GM13976 (cell line): ENCODE measurements around the gene PRR16.
"Not testable (repeated sequence)": the region's sequence is repeated elsewhere in the genome, so short reads cannot be mapped to it uniquely, and the experiment has no call there.

Source experiments
- DNase-seq: peaks from one replicate; pipeline ENCODE4 v3.0.0; 2012; ENCODE audit warnings: low spot score
- CTCF ChIP-seq: IDR thresholded peaks from 2 replicates; pipeline ENCODE4 v1.5.1; 2012; ENCODE audit warnings: borderline replicate concordance, mild to moderate bottlenecking; ENCODE audit not compliant: insufficient read depth; ENCODE audit errors: extremely low read depth, missing control alignments, control extremely low read depth
- in situ Hi-C: fragments of 300-500 bp; cut with MboI; formaldehyde crosslinking; loops from one replicate; pipeline ENCODE4 v1.12.0; 2022; ENCODE audit warnings: low sequenced_read_pairs, mixed read lengths, inconsistent platforms; ENCODE audit not compliant: unreplicated experiment

The PRR16 gene

GRCh38 chr5:120463991-120464626 is at the start of gene PRR16:
PRR16 (plus strand) TSS chr5:120464300.
- peak; percentile 64 for DNase-seq
- in situ Hi-C loops: loop anchor here (25.0 kb wide), 1 partner anchor 1002 kb away; the partner anchor contains the start of gene HSD17B4
- no peak for TF ChIP-seq CTCF

- TF ChIP-seq CTCF: no peak
- DNase-seq: no peak
- in situ Hi-C loops: no loop called here
These were observed 48.1 kb upstream of the PRR16 start for GRCh38 chr5:120415985-120416384.

GRCh38 chr5:120419127-120419526 is 45.0 kb upstream of the PRR16 start:
- in situ Hi-C loops: no loop called here
- TF ChIP-seq CTCF: no peak
- no peak for DNase-seq

GRCh38 chr5:120426633-120427275 is 37.3 kb upstream of the PRR16 start:
- in situ Hi-C loops, DNase-seq: not testable (repeated sequence)

GRCh38 chr5:120430572-120430971 is 33.5 kb upstream of the PRR16 start:
- DNase-seq: no peak

GRCh38 chr5:120432861-120433260 is 31.2 kb upstream of the PRR16 start:
- no peak for DNase-seq
- in situ Hi-C loops: no loop called here
- no peak for TF ChIP-seq CTCF

More at GRCh38 chr5:120430572-120430971, 33.5 kb upstream of the PRR16 start:
- no peak for TF ChIP-seq CTCF
- in situ Hi-C loops: no loop called here

GRCh38 chr5:120435129-120435528 is 29.0 kb upstream of the PRR16 start:
- TF ChIP-seq CTCF: no peak
- in situ Hi-C loops: no loop called here
- DNase-seq: no peak
